B cell (primary cell): Measurements from ENCODE around the gene ATP6V1C2.

Experiments
- CTCF ChIP-seq: fragments of 200-600 bp; IDR thresholded peaks from one replicate; pipeline ENCODE4 v1.8.0; 2022; ENCODE audit warnings: antibody characterized with exemption, mild to moderate bottlenecking
- EZH2 ChIP-seq: IDR thresholded peaks from 2 replicates; pipeline ENCODE4 v1.6.1; 2012; ENCODE audit warnings: borderline replicate concordance, low read depth, mild to moderate bottlenecking, moderate library complexity, low read length; ENCODE audit not compliant: insufficient read depth, poor library complexity, severe bottlenecking

DNA sequence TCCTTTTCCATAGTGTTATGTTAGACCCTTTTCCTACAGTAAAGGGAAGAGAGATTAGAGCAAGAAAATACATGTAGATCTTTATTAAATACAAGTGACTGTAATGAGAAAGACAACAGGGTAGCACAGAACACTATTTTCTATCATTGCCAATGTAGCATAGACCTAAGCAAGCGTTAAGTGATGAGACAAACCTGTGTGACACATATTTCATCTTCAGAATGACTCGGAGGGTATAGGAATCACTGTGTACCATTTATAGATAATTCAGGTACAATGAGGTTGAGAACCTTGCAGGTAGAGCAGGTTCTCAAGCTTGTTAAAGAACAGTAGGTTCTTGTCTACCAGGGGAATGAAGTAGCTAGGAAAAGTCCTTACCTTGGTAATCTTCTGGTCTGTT, 75.3 kb downstream of the ATP6V1C2 start:
- no peak for TF ChIP-seq EZH2
- no peak for TF ChIP-seq CTCF
